Renal cortex interstitium (tissue), 11 donors: ENCODE data around the gene ADISSP. TPM values are rescaled to one million over a fixed set of nuclear protein-coding genes. Genes with fewer than 3 reads are reported as not detected.

Source experiments
- DNase-seq, 11 donors: peaks; one replicate each; pipeline ENCODE4 v3.0.0-alpha.2; 2013; ENCODE audit warnings: low read depth in 9 of 11, low spot score in 4 of 11; ENCODE audit errors: extremely low read depth in 1 of 11
- polyA plus RNA-seq, 3 donors: library from polyadenylated mRNA; unstranded; fragments of 120-200 nt; gene quantifications; one replicate each; pipeline ENCODE4 v1.2.1, GENCODE V29; 2013; ENCODE audit not compliant: insufficient read length in 3 of 3

The ADISSP gene
- polyA plus RNA-seq, 3 donors: 17.4 to 28.4 (median 26.6) TPM

DNA sequence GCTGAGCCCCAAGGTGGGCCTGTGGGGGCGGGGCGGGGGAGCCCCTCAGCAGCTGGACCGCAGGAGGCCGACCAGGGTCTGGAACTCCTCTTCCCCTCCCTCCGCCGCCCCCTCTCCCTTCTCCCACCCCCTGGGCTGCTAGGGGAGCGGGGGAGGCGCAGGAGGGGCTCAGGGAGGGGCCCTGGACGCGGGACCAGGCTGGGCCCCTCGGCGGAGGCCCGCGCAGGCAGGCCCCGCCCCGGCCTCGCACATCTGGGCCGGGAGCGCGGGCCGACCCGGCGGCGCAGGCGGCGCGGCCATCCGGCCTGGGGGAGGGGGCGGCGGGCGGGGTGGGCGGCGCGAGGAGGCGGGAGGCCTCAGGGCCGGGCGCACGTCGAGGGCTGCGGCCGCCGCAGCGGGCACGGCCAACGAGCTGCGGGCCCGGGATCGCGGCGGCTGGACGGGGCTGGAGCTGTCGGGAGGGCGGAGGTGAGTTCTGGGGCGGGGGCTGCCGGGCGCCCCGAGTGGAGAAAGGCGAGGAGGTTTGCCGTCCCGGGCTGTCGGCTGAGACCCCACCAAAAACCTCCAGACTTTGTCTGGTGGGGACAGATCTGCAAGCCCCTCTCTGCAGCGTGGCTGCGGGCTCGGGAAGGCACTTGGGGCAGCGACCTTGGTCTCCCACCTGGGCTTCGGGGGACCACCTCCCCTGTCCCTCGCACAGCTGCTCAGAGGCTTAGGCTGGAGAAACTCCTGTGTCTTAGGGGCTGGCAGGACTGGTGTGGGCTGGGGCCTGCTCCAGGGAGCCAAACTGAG, 35.0 kb downstream of the ADISSP start, which contains the start of gene HSPA12B:
Gene HSPA12B, plus strand, starts transcription at position 359 of the 792 bp plus-strand sequence. CDS start 5,990 bp downstream, outside the sequence.
- peak in 5 of 11 donors; percentile 55 to 66 (median 59) for DNase-seq

DNA sequence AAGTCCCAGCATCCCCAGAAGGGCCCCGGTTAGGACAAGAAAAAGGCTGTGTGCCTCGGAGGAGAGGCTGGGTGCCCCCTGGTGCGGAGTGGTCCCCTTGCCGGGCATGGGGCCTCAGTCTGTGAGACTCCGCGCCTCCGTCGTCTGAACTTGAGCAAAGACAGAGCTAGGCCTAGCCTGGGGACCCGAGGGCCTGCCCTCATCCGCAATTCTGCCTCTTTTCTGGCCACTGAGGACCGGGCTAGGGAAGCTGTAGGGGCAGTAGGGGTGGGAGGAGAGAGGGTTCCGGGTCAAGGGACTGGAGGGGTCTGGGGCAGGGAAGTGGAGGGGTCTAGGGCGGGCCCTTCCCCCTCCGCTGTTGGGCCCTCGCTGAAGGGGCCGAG, 35.6 kb downstream of the ADISSP start:
- no peak for DNase-seq

DNA sequence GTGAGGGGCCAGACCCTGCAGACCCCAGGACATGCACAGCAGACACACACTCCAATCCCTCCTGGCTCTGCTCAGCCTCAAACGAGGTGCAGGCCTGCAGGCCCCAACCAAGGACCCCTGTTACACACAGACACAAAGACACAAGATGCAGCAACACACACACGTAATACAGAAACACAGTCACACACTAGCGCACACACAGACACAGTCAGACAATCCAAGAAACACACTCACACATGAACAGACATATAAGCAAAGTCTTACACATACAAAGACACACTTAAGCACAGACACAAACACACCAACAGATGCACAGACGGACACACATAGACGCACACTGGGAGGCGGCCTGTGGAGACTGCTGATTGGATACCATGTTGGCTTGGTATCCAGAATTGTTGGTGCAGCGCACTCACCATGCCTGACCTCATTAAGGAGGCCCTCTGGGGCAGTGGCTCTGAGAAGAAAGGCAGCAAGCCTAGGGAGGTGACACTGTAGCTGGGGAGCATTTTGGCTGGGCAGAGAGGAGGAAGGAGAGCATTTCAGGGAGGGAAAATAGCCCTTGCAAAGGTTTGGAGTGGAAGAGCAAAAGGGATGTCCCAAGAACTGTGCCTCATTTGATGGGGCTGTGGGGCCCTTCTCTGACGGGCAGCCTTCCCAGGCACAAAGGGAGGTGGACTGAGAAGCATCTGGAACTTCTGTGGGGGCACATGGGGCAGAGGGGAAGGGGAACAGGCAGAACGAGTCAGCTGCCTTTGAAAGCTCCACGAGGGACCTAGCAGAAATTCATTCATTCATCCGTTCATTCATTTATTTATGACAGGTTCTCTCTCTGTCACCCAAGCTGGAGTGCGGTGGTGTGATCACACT, 36.5 kb downstream of the ADISSP start:
- DNase-seq: no peak

GRCh38 chr20:3729811-3730540, 37.6 kb downstream of the ADISSP start:
- no peak for DNase-seq

DNA sequence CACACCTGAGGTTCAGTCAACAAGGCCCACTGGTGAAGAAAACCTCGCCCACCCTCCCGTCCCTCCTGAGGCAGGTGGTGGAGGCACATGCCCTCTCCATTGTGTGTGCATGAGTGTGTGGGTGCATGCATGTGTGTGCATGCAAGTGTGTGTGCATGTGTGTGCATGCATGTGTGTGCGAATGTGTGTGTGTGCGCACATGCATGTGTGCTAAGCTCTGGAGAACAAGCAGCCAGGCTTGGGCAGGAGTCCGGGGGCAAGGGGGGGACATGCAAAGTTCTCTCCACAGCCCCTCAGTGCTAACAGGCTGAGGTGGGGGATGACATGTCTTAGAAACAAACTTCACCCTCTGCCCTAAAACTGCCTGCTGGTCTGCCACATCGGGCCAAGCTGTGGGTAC, 38.2 kb downstream of the ADISSP start:
- no peak for DNase-seq

DNA sequence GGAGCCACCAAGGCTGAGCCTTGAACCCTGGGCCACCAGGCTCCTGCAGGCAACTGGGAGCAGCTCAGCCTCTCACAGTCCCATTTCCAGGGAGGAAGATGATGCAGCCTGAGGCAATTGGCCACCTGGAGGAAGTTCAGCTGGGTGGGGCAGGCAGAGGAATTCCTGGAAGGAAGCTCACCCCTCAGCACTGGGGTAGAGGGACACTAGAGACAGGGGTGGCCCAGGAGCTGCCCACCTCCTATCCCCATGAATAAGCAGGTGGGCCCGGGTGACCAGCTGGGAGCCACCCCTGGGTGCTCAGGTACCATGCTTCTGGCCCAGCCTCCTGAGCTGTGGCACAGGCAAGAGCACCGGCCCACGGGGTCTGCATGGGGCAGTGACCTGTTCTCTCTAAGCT, 38.7 kb downstream of the ADISSP start:
- no peak for DNase-seq

- DNase-seq: no peak
Measured at GRCh38 chr20:3728354-3728753, 39.2 kb downstream of the ADISSP start.

GRCh38 chr20:3727401-3728021, 40.0 kb downstream of the ADISSP start:
- DNase-seq: no peak

- DNase-seq: no peak
Measured at GRCh38 chr20:3724356-3724755, 43.2 kb downstream of the ADISSP start.

- no peak for DNase-seq
Measured at GRCh38 chr20:3723284-3723683, 44.3 kb downstream of the ADISSP start.

GRCh38 chr20:3721912-3722311, 45.6 kb downstream of the ADISSP start:
- DNase-seq: no peak

DNA sequence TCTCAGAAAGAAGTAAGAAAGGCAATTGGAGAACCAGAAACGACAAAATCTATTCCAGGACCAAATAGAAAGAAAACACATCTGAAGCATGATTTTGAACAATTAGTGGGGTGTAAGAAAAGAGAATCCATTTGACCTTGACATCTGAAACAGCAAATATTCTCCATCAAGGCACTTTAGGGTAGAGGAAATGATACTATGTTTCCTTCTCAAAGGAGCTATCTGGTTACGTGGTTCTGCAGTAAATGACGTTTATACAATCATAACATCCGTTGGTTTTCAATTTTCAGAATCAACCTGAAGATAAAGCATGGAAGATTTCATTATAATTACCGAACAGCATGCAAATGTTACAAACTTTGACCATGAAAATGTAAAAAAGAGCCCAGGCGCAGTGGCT, 46.9 kb downstream of the ADISSP start:
- no peak for DNase-seq

DNA sequence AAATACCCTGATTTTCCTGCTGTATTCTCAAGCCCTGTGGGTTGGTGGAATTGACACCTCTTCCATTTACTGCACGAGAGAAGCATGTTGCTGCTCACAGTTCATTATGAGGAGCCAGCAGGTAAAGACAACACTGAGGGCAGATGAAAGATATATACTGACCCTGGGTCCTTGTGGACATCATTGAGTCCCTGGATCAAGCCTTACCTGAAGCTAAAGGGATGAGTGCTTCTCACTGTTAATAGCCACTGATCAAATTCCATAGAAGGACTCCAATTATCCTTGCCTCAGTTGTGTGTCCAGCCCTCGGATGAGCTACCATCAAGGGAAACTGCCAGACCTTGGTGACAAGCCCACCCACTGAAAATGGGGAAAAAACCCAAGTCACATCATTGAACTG, 47.5 kb downstream of the ADISSP start:
- DNase-seq: no peak

DNA sequence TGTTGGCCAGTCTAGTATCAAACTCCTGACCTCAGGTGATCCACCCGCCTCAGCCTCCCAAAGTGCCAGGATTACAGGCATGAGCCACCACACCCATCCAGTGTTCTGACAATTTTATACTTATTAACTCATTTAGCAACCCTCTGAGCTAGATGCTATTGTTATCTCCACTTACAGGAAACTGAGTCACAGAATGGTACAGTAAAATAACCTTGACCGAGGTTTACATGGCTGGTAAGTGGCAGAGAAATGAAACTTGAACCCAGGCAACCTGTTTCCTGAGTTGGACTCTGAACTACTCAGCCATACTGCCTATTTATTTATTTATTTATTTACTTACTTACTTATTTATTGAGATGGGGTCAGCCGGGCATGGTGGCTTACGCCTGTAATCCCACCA, 48.5 kb downstream of the ADISSP start:
- no peak for DNase-seq

- DNase-seq: peak in 6 of 11 donors; percentile 33 to 46 (median 40)
Measured at GRCh38 chr20:3716195-3716834, 51.2 kb downstream of the ADISSP start.

GRCh38 chr20:3714092-3714491, 53.5 kb downstream of the ADISSP start:
- no peak for DNase-seq

- no peak for DNase-seq
Measured at GRCh38 chr20:3712279-3712873, 55.2 kb downstream of the ADISSP start, which contains the start of gene SIGLEC1. SIGLEC1 (minus strand) TSS chr20:3712600; CDS start chr20:3707128, 5,472 bp downstream.

- no peak for DNase-seq
Measured at GRCh38 chr20:3711484-3711941, 56.0 kb downstream of the ADISSP start.
